Fibroblast of gingiva (primary cell): ENCODE measurements around the gene P2RX7.
"Not testable (repeated sequence)": the region's sequence is repeated elsewhere in the genome, so short reads cannot be mapped to it uniquely, and the experiment has no call there.

Source experiments
- DNase-seq: peaks from one replicate; pipeline ENCODE4 v3.0.0-alpha.2; 2011; ENCODE audit warnings: low read depth

Gene P2RX7

GRCh38 chr12:121208571-121208970 is 75.9 kb downstream of the P2RX7 start:
- DNase-seq, result not testable (repeated sequence)

GRCh38 chr12:121209221-121209620 is 76.5 kb downstream of the P2RX7 start:
- DNase-seq, result no peak

- peak; percentile 79 for DNase-seq
Observed at GRCh38 chr12:121209624-121210572, 77.2 kb downstream of the P2RX7 start, which contains the start of gene P2RX4. Gene P2RX4, plus strand, starts transcription at chr12:121210129. Its CDS starts 36 bp downstream, at chr12:121210165.

- DNase-seq, result no peak
Observed at GRCh38 chr12:121212875-121213274, 80.2 kb downstream of the P2RX7 start.

- DNase-seq, result peak; percentile 50
Observed at GRCh38 chr12:121214166-121214777, 81.6 kb downstream of the P2RX7 start.

GRCh38 chr12:121214855-121215745 is 82.4 kb downstream of the P2RX7 start:
- peak; percentile 89 for DNase-seq

GRCh38 chr12:121216102-121216501 is 83.4 kb downstream of the P2RX7 start:
- no peak for DNase-seq

- no peak for DNase-seq
Observed at GRCh38 chr12:121217063-121217462, 84.4 kb downstream of the P2RX7 start.

GRCh38 chr12:121217761-121218160 is 85.1 kb downstream of the P2RX7 start:
- DNase-seq, result no peak

- no peak for DNase-seq
Observed at GRCh38 chr12:121218588-121219352, 86.1 kb downstream of the P2RX7 start.

- DNase-seq, result no peak
Observed at GRCh38 chr12:121219353-121219986, 86.8 kb downstream of the P2RX7 start.

- DNase-seq, result no peak
Observed at GRCh38 chr12:121222847-121223246, 90.2 kb downstream of the P2RX7 start.

- no peak for DNase-seq
Observed at GRCh38 chr12:121223292-121224285, 90.9 kb downstream of the P2RX7 start.

- DNase-seq, result no peak
Observed at GRCh38 chr12:121224591-121224990, 91.9 kb downstream of the P2RX7 start.

- no peak for DNase-seq
Observed at GRCh38 chr12:121226399-121226798, 93.7 kb downstream of the P2RX7 start.

- not testable (repeated sequence) for DNase-seq
Observed at GRCh38 chr12:121226871-121227270, 94.2 kb downstream of the P2RX7 start.

- no peak for DNase-seq
Observed at GRCh38 chr12:121227294-121227693, 94.6 kb downstream of the P2RX7 start.

GRCh38 chr12:121228919-121229665 is 96.4 kb downstream of the P2RX7 start:
- DNase-seq, result no peak
